GM13976 (cell line): ENCODE data around the gene SELENOW.
"Not testable (repeated sequence)": the region's sequence is repeated elsewhere in the genome, so short reads cannot be mapped to it uniquely, and the experiment has no call there.

ENCODE experiments used
- DNase-seq: peaks from one replicate; pipeline ENCODE4 v3.0.0; 2012; ENCODE audit warnings: low spot score
- CTCF ChIP-seq: IDR thresholded peaks from 2 replicates; pipeline ENCODE4 v1.5.1; 2012; ENCODE audit warnings: borderline replicate concordance, mild to moderate bottlenecking; ENCODE audit not compliant: insufficient read depth; ENCODE audit errors: extremely low read depth, missing control alignments, control extremely low read depth
- in situ Hi-C: fragments of 300-500 bp; cut with MboI; formaldehyde crosslinking; loops from one replicate; pipeline ENCODE4 v1.12.0; 2022; ENCODE audit warnings: low sequenced_read_pairs, mixed read lengths, inconsistent platforms; ENCODE audit not compliant: unreplicated experiment

Gene SELENOW

GRCh38 chr19:47762151-47762550 lies 16.4 kb upstream of the SELENOW start:
- in situ Hi-C loops: no loop called here
- no peak for TF ChIP-seq CTCF
- DNase-seq: no peak

- in situ Hi-C loops: no loop called here
- DNase-seq: no peak
- TF ChIP-seq CTCF: no peak
These were observed 15.7 kb upstream of the SELENOW start for GRCh38 chr19:47762615-47763308.

GRCh38 chr19:47764705-47765104 lies 13.8 kb upstream of the SELENOW start:
- DNase-seq, in situ Hi-C loops: not testable (repeated sequence)

GRCh38 chr19:47765523-47766358 lies 12.8 kb upstream of the SELENOW start:
- DNase-seq: peak; percentile 79
- in situ Hi-C loops: no loop called here
- peak; percentile 69 for TF ChIP-seq CTCF

- no peak for DNase-seq
- TF ChIP-seq CTCF: no peak
- in situ Hi-C loops: no loop called here
These were observed 12.2 kb upstream of the SELENOW start for GRCh38 chr19:47766359-47766620.

- in situ Hi-C loops: no loop called here
These were observed 11.8 kb upstream of the SELENOW start for GRCh38 chr19:47766670-47767069.

More at GRCh38 chr19:47766670-47767069, 11.8 kb upstream of the SELENOW start:
- no peak for DNase-seq
- no peak for TF ChIP-seq CTCF
